HL-60/S4 (cell line): ENCODE results near the gene HINFP.

Source experiments
- in situ Hi-C: fragments of 300-500 bp; cut with MboI; formaldehyde crosslinking; loops from 2 replicates; pipeline ENCODE4 v1.14.3; 2022; ENCODE audit warnings: low sequenced_read_pairs

HINFP gene, protein sequence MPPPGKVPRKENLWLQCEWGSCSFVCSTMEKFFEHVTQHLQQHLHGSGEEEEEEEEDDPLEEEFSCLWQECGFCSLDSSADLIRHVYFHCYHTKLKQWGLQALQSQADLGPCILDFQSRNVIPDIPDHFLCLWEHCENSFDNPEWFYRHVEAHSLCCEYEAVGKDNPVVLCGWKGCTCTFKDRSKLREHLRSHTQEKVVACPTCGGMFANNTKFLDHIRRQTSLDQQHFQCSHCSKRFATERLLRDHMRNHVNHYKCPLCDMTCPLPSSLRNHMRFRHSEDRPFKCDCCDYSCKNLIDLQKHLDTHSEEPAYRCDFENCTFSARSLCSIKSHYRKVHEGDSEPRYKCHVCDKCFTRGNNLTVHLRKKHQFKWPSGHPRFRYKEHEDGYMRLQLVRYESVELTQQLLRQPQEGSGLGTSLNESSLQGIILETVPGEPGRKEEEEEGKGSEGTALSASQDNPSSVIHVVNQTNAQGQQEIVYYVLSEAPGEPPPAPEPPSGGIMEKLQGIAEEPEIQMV

DNA sequence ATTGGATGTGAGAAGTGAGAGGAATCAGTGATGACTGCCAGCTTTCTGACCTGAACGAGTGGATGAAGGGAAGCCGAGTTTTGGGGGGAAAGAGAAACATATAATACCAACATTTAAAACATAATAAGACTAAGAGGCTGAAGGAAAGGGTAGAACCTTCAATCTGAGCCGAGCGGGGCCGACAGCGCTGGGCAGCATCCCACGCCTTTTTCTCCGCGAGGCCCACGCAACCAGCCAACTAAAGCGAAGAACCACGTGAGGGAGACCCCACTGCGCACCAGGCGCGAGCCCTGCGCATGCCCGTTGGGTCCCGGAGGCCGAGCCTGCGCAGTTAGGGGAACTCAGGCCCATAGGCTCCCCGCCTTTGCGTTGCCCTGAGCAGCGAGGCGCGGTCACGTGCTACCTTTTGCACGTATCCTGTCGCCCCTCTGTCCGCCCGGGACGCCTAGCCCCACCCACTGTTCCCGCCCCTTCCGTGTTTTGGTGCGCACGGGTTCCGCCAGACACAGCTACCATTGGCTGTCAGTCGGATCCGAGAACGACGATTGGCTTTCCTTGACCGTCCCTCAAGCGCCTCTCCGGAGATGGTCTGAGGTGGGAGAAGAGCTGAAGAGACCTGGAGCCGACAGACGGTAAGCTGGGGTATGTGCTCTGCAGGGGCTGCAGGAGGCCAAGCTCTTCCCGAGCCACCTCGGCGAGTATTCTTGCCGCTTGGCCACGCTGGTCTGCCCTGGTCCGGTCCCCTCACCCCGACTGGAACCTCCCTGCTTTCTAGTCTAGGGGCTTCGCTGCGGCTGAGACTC, at the start of gene HINFP:
HINFP (plus strand) TSS at position 573 of the 803 bp plus-strand sequence. CDS start 5,365 bp downstream, outside the sequence.
- in situ Hi-C loops = no loop called here

- in situ Hi-C loops = no loop called here
Observed at GRCh38 chr11:119077839-119078238, 43.5 kb upstream of the HINFP start.

GRCh38 chr11:119078675-119079420, 42.5 kb upstream of the HINFP start:
- in situ Hi-C loops = no loop called here

GRCh38 chr11:119081682-119082260, 39.6 kb upstream of the HINFP start:
- in situ Hi-C loops = no loop called here

DNA sequence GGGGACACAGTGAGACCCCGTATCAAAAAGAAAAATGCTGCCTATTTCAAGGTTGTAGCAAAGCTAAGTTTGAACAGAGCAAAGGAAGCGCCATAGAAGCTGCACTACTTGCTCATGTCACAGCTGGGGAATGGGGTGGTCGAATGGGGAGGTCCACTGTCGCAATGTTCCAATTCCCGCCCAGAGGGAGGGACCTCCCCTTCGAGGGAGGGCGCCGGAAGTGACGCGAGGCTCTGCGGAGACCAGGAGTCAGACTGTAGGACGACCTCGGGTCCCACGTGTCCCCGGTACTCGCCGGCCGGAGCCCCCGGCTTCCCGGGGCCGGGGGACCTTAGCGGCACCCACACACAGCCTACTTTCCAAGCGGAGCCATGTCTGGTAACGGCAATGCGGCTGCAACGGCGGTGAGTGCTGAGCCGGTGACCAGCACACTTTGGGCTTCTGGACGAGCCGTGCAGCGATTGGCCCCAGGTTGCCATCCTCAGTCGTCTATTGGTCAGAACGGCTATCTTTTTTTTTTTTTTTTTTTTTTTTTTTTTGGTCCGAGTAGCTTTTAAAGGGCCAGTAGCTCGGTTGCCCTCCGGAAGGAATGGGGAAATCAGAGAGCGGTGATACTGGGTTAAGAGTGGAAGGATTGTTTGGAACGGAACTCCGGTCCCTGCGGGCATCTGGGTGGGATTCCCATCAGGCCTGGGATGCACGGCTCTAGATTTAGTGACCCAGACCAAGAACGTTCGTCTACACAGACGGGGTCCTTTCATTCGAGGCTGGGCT, 36.5 kb upstream of the HINFP start, which contains the start of gene HMBS:
HMBS (plus strand) TSS at position 219 of the 774 bp plus-strand sequence; CDS start at position 372, 153 bp downstream.
- in situ Hi-C loops = no loop called here

DNA sequence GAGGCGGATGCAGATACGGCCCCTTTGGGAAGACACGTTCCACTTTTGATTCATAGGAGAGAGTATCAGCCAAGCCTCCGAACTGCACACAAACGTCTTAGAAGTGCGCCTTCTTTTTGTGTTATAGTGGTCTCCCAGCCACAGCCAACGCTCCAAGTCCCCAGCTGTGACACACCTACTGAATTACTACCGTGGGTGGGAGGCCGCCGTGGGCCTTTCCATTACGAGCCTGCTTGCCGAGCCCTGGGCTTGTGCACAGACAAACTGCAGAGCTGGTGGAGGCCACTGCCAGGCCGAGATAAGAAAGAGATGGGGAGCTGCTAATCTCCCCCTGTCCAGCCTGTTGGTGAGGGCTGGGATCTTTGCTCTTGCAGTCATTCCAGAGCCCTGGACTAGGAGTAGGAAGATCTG, 35.9 kb upstream of the HINFP start:
- in situ Hi-C loops = no loop called here

DNA sequence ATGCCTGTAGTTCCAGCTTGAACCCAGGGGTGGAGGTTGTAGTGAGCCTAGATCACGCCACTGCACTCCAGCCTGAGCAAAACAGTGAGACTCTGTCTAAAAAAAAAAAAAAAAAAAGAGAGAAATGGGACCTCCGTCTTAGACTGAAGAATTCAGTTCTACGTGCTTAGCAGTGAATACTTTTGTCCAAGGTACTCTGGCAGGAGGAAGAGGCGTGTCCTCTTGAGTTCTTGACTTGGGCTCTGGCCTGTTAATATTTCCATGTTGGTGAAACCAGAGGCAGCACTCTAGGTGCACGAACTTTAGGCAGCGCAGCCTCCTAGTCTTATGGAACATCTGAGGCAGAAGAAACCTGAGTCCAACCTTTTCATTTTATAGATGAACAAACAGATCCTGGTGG, 34.3 kb upstream of the HINFP start:
- in situ Hi-C loops = no loop called here

DNA sequence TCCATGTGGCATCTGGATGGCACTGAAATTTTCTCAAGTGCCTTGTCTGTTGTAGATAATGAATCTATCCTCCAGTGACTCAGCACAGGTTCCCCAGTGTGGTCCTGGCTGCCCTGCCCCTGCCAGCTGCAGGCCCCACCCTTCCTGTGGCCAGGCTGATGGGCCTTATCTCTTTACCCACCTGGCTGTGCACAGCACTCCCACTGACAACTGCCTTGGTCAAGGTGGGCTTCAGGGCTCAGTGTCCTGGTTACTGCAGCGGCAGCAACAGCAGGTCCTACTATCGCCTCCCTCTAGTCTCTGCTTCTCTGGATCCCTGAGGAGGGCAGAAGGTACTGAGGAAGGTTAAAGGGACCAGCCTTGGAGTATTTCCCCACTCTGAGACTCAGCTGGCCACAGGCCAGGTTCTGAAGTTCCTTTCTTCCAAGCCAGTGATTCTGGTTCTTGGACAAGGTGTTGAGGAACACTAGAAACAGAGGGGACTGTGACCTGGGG, 33.6 kb upstream of the HINFP start:
- in situ Hi-C loops = no loop called here

- in situ Hi-C loops = no loop called here
Observed at GRCh38 chr11:119088406-119088805, 33.0 kb upstream of the HINFP start.

DNA sequence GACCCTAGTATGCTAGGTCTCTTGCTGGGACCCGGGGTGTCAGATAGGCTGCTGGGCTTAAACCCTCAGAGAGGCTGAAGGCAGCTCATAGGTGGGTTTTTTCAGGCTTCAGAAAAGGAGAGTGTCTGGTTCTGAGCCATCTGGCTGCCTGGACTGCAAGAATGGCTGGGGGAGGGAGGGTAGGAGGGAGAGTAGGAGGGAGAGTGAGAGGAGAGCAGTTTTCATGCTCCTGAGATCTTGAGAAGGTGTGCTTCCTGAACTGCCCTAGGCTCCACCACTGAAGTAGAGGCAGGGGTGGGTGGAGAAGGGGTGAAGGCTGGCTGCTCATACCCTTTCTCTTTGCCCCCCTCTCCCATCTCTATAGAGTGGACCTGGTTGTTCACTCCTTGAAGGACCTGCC, 32.1 kb upstream of the HINFP start:
- in situ Hi-C loops = no loop called here

GRCh38 chr11:119091178-119091577, 30.2 kb upstream of the HINFP start:
- in situ Hi-C loops = no loop called here

DNA sequence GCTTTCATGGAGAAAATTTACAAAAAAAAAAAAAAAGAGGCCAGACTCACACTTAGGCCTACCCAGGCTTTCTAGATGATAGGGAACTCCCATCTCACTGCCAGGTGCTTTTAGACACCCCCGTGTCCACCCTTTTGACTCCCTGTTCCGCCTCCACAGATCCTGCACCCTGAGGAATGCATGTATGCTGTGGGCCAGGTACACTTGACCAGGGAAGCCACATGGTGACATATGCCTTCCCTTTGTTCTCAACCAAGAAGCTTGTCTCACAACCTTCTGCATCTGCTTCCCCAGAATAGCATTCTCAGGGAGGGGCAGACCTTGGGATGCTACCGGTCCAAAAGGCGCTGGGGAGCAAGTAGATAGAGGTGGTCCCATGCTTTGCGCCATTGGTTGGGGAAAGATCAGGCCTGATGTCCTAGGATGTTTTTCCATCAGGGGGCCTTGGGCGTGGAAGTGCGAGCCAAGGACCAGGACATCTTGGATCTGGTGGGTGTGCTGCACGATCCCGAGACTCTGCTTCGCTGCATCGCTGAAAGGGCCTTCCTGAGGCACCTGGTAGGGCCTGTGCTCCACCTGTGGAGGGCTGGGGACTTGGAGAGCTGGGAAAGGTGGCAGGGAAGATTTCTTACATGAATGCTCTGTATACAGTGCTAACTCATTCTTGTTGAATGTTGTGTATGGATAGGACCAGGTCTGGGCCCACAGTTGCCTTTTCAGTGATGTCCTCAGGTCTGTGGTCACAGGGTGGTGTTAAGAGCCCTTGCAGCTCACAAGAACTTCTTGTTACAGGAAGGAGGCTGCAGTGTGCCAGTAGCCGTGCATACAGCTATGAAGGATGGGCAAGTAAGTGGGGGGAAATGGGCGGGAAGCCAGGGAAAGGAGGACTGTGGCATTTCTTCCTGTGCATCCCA, 29.2 kb upstream of the HINFP start:
- in situ Hi-C loops = no loop called here

- in situ Hi-C loops = no loop called here
Observed at GRCh38 chr11:119092880-119093842, 28.2 kb upstream of the HINFP start.

- in situ Hi-C loops = no loop called here
Observed at GRCh38 chr11:119093942-119094815, 27.2 kb upstream of the HINFP start.

DNA sequence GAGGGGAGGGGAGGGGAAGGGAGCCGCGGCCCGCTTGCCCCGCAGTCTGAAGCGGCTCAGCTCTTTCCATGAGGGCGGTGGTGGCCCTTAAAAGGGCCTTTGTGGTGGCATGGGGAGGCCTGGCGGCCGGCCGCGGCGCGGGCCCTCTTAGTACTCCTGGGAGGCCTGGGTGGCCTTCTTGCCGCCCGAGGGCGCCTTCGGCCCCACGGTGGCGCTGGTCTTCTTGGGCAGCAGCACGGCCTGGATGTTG, 26.6 kb upstream of the HINFP start:
- in situ Hi-C loops = no loop called here

DNA sequence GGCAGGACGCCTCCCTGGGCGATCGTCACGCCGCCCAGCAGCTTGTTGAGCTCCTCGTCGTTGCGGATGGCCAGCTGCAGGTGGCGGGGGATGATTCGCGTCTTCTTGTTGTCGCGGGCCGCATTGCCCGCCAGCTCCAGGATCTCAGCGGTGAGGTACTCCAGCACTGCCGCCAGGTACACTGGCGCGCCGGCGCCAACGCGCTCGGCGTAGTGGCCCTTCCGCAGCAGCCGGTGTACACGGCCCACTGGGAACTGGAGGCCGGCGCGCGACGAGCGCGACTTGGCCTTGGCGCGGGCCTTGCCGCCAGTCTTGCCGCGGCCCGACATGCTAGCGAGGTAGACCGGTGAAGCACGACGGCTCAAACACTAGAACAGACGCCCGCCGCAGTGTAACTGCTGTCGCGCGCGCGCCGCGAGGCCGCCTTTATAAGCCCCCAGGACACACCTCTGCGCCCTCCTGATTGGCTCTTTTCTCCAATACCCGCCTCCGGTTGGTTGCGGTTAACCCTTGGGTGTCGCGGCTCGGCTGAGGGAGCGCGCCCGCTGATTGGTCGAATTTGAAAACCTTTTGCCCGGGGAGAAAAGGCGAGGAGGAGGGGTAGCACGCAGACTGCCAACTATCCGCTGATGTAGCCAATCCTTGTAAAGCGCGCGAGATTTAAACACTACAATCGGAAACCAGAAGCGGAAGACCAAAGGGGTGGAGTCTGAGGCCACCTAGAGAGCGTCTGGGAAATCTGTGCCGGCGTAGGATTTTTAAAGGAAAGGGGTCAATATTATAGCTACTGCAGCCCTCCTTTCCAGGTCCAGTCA, 26.1 kb upstream of the HINFP start:
- in situ Hi-C loops = no loop called here
